Measurements from ENCODE around the gene SLC15A1.

The SLC15A1 gene

GRCh38 chr13:98740131-98740530 lies 12.3 kb downstream of the SLC15A1 start:
- Histone ChIP-seq H3K27me3 (ENCODE audit: control insufficient read depth in 1 of 2, insufficient read depth in 2 of 2, low read length in 2 of 2) (no peaks in the 10 kb centered on the region), H3K36me3 (ENCODE audit: control insufficient read depth in 1 of 2, insufficient read depth in 2 of 2, low read length in 2 of 2) (no peaks in the 10 kb centered on the region), H3K4me3 (ENCODE audit: low read depth in 1 of 2, low read length in 2 of 2) (no peak overlapping the region), H3K9me3 (ENCODE audit: control insufficient read depth in 1 of 2, low read length in 2 of 2) (peaks cover 9% of the 10 kb centered on the region in 2 donors), H3K9ac (ENCODE audit: low read depth in 1 of 2, low read length in 2 of 2) (no peak overlapping the region), H3K27ac (ENCODE audit: low read depth, low read length) (no peak overlapping the region), H3K4me1 (ENCODE audit: control insufficient read depth in 1 of 2, insufficient read depth in 2 of 2, low read length in 2 of 2) (peaks cover 17 to 22% of the 10 kb centered on the region in 2 donors)

- Histone ChIP-seq H3K27ac (ENCODE audit: low read depth, low read length) (no peak overlapping the region), H3K9me3 (ENCODE audit: control insufficient read depth in 1 of 2, low read length in 2 of 2) (peaks cover 9% of the 10 kb centered on the region in 2 donors), H3K27me3 (ENCODE audit: control insufficient read depth in 1 of 2, insufficient read depth in 2 of 2, low read length in 2 of 2) (no peaks in the 10 kb centered on the region), H3K4me3 (ENCODE audit: low read depth in 1 of 2, low read length in 2 of 2) (no peak overlapping the region), H3K36me3 (ENCODE audit: control insufficient read depth in 1 of 2, insufficient read depth in 2 of 2, low read length in 2 of 2) (no peaks in the 10 kb centered on the region), H3K4me1 (ENCODE audit: control insufficient read depth in 1 of 2, insufficient read depth in 2 of 2, low read length in 2 of 2) (peaks cover 17 to 22% of the 10 kb centered on the region in 2 donors), H3K9ac (ENCODE audit: low read depth in 1 of 2, low read length in 2 of 2) (no peak overlapping the region)
Measured at GRCh38 chr13:98738993-98739392, 13.5 kb downstream of the SLC15A1 start.

GRCh38 chr13:98738213-98738612 lies 14.3 kb downstream of the SLC15A1 start:
- Histone ChIP-seq H3K27ac (ENCODE audit: low read depth, low read length) (no peak overlapping the region), H3K36me3 (ENCODE audit: control insufficient read depth in 1 of 2, insufficient read depth in 2 of 2, low read length in 2 of 2) (no peaks in the 10 kb centered on the region), H3K9me3 (ENCODE audit: control insufficient read depth in 1 of 2, low read length in 2 of 2) (peaks cover 9% of the 10 kb centered on the region in 2 donors), H3K4me1 (ENCODE audit: control insufficient read depth in 1 of 2, insufficient read depth in 2 of 2, low read length in 2 of 2) (peaks cover 13 to 20% of the 10 kb centered on the region in 2 donors), H3K27me3 (ENCODE audit: control insufficient read depth in 1 of 2, insufficient read depth in 2 of 2, low read length in 2 of 2) (no peaks in the 10 kb centered on the region), H3K4me3 (ENCODE audit: low read depth in 1 of 2, low read length in 2 of 2) (no peak overlapping the region), H3K9ac (ENCODE audit: low read depth in 1 of 2, low read length in 2 of 2) (no peak overlapping the region)

GRCh38 chr13:98731925-98732324 lies 20.5 kb downstream of the SLC15A1 start:
- H3K4me3 ChIP-seq (ENCODE audit: low read depth in 1 of 2, low read length in 2 of 2), result peak overlapping the region; percentile 5 to 36
- H3K9ac ChIP-seq (ENCODE audit: low read depth in 1 of 2, low read length in 2 of 2), result no peak overlapping the region
- no peak overlapping the region for H3K27ac ChIP-seq (ENCODE audit: low read depth, low read length)

DNA sequence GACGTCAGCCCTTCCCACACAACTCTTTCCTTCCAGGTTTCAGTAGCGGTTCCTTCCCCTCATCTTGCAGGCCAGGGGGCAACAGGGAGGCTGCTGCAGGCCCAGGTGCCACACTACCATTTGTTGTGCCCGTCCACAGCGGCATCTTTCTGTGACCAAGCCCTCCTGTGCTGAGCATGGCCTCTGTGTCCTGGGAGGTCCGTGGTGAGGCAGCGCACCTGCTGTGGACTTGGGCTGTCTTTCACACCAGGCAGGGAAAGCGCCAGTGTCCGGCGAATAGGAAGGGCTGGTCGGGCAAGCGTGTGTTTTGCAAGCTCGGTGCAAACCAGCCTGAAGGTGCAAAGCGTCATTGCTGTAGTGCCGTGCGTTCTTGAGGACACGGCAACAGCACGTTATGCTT lies 21.4 kb downstream of the SLC15A1 start:
- H3K36me3 ChIP-seq (ENCODE audit: control insufficient read depth in 1 of 2, insufficient read depth in 2 of 2, low read length in 2 of 2), result no peaks in the 10 kb centered on the region
- no peaks in the 10 kb centered on the region for H3K27me3 ChIP-seq (ENCODE audit: control insufficient read depth in 1 of 2, insufficient read depth in 2 of 2, low read length in 2 of 2)
- peaks cover 0 to 6% of the 10 kb centered on the region in 2 donors for H3K9me3 ChIP-seq (ENCODE audit: control insufficient read depth in 1 of 2, low read length in 2 of 2)
- peaks cover 18 to 22% of the 10 kb centered on the region in 2 donors for H3K4me1 ChIP-seq (ENCODE audit: control insufficient read depth in 1 of 2, insufficient read depth in 2 of 2, low read length in 2 of 2)
- no peak overlapping the region for H3K9ac ChIP-seq (ENCODE audit: low read depth in 1 of 2, low read length in 2 of 2)
- no peak overlapping the region for H3K27ac ChIP-seq (ENCODE audit: low read depth, low read length)
- H3K4me3 ChIP-seq (ENCODE audit: low read depth in 1 of 2, low read length in 2 of 2), result peak overlapping the region in 1 of 2 donors; percentile 5

More at GRCh38 chr13:98731925-98732324, 20.5 kb downstream of the SLC15A1 start:
- peaks cover under 1 to 6% of the 10 kb centered on the region in 2 donors for H3K9me3 ChIP-seq (ENCODE audit: control insufficient read depth in 1 of 2, low read length in 2 of 2)
- peaks cover 18 to 22% of the 10 kb centered on the region in 2 donors for H3K4me1 ChIP-seq (ENCODE audit: control insufficient read depth in 1 of 2, insufficient read depth in 2 of 2, low read length in 2 of 2)
- H3K27me3 ChIP-seq (ENCODE audit: control insufficient read depth in 1 of 2, insufficient read depth in 2 of 2, low read length in 2 of 2), result no peaks in the 10 kb centered on the region
- no peaks in the 10 kb centered on the region for H3K36me3 ChIP-seq (ENCODE audit: control insufficient read depth in 1 of 2, insufficient read depth in 2 of 2, low read length in 2 of 2)

- H3K9me3 ChIP-seq (ENCODE audit: control insufficient read depth in 1 of 2, low read length in 2 of 2), result peaks cover 0 to 6% of the 10 kb centered on the region in 2 donors
- no peak overlapping the region for H3K27ac ChIP-seq (ENCODE audit: low read depth, low read length)
- no peak overlapping the region for H3K4me3 ChIP-seq (ENCODE audit: low read depth in 1 of 2, low read length in 2 of 2)
- no peaks in the 10 kb centered on the region for H3K27me3 ChIP-seq (ENCODE audit: control insufficient read depth in 1 of 2, insufficient read depth in 2 of 2, low read length in 2 of 2)
- H3K9ac ChIP-seq (ENCODE audit: low read depth in 1 of 2, low read length in 2 of 2), result no peak overlapping the region
- H3K4me1 ChIP-seq (ENCODE audit: control insufficient read depth in 1 of 2, insufficient read depth in 2 of 2, low read length in 2 of 2), result peaks cover 18 to 22% of the 10 kb centered on the region in 2 donors
- no peaks in the 10 kb centered on the region for H3K36me3 ChIP-seq (ENCODE audit: control insufficient read depth in 1 of 2, insufficient read depth in 2 of 2, low read length in 2 of 2)
Measured at GRCh38 chr13:98730441-98730840, 22.0 kb downstream of the SLC15A1 start.

GRCh38 chr13:98729658-98730057 lies 22.8 kb downstream of the SLC15A1 start:
- Histone ChIP-seq H3K36me3 (ENCODE audit: control insufficient read depth in 1 of 2, insufficient read depth in 2 of 2, low read length in 2 of 2) (no peaks in the 10 kb centered on the region), H3K9me3 (ENCODE audit: control insufficient read depth in 1 of 2, low read length in 2 of 2) (peaks cover 0 to 6% of the 10 kb centered on the region in 2 donors), H3K27ac (ENCODE audit: low read depth, low read length) (no peak overlapping the region), H3K4me3 (ENCODE audit: low read depth in 1 of 2, low read length in 2 of 2) (no peak overlapping the region), H3K4me1 (ENCODE audit: control insufficient read depth in 1 of 2, insufficient read depth in 2 of 2, low read length in 2 of 2) (peaks cover 18 to 22% of the 10 kb centered on the region in 2 donors), H3K9ac (ENCODE audit: low read depth in 1 of 2, low read length in 2 of 2) (no peak overlapping the region), H3K27me3 (ENCODE audit: control insufficient read depth in 1 of 2, insufficient read depth in 2 of 2, low read length in 2 of 2) (no peaks in the 10 kb centered on the region)

DNA sequence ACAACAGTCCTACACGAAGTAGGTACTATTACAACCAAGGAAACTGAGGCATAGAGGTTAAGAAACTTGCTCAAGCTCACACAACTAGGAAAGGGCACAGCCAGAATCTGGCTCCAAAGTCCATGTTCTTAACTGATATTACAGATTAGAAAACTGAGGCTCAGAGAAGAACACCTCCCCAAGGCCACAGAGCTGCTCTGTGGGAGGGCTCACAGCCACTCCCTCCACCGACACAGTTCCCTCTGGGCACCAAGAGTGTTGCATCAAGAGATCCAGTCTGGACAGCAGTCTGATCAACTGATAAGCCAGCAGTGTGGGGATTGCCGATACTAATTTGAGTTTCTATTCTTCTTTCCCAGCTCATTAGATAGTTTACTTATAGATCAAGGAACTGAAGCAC lies 29.5 kb downstream of the SLC15A1 start:
- Histone ChIP-seq H3K27ac (ENCODE audit: low read depth, low read length) (no peak overlapping the region), H3K4me1 (ENCODE audit: control insufficient read depth in 1 of 2, insufficient read depth in 2 of 2, low read length in 2 of 2) (peaks cover 0 to 6% of the 10 kb centered on the region in 2 donors), H3K9ac (ENCODE audit: low read depth in 1 of 2, low read length in 2 of 2) (no peak overlapping the region), H3K36me3 (ENCODE audit: control insufficient read depth in 1 of 2, insufficient read depth in 2 of 2, low read length in 2 of 2) (peaks cover 0 to 3% of the 10 kb centered on the region in 2 donors), H3K27me3 (ENCODE audit: control insufficient read depth in 1 of 2, insufficient read depth in 2 of 2, low read length in 2 of 2) (no peaks in the 10 kb centered on the region), H3K9me3 (ENCODE audit: control insufficient read depth in 1 of 2, low read length in 2 of 2) (no peaks in the 10 kb centered on the region), H3K4me3 (ENCODE audit: low read depth in 1 of 2, low read length in 2 of 2) (no peak overlapping the region)

DNA sequence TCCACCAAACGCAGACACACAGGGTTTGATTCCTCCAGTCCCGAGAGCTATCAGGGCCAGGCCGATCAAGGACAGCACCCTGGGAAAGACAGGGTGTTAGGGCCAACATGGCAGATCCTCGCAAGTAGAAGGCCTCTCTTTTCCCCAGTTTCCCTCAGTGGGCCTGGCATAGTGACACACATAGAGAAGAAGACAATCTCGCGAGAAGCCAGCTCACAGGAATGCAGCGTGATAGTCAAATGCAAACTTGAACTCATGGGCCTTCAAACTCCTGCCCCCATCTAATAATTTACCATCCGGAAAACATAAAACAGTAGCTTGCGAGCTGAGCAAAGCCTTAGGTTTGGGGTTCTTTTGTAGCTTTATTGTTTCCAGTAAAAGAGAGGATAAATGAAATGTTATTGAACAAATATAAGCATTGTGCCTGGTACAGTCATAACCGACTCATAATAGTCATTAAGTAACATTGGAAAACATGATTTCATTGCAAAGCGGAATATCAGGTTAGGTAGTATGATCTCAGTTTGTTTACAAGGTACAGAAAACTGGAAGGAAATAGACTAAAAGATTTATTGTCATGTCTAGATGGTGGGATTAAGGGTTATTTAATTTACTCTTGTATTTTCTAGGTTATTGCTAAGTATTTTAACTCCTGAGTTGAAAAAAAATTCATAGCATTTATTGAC lies 30.5 kb downstream of the SLC15A1 start:
- Histone ChIP-seq H3K4me3 (ENCODE audit: low read depth in 1 of 2, low read length in 2 of 2) (no peak overlapping the region), H3K4me1 (ENCODE audit: control insufficient read depth in 1 of 2, insufficient read depth in 2 of 2, low read length in 2 of 2) (peaks cover 0 to 6% of the 10 kb centered on the region in 2 donors), H3K27me3 (ENCODE audit: control insufficient read depth in 1 of 2, insufficient read depth in 2 of 2, low read length in 2 of 2) (no peaks in the 10 kb centered on the region), H3K36me3 (ENCODE audit: control insufficient read depth in 1 of 2, insufficient read depth in 2 of 2, low read length in 2 of 2) (peaks cover 0 to 3% of the 10 kb centered on the region in 2 donors), H3K27ac (ENCODE audit: low read depth, low read length) (no peak overlapping the region), H3K9ac (ENCODE audit: low read depth in 1 of 2, low read length in 2 of 2) (no peak overlapping the region), H3K9me3 (ENCODE audit: control insufficient read depth in 1 of 2, low read length in 2 of 2) (no peaks in the 10 kb centered on the region)

DNA sequence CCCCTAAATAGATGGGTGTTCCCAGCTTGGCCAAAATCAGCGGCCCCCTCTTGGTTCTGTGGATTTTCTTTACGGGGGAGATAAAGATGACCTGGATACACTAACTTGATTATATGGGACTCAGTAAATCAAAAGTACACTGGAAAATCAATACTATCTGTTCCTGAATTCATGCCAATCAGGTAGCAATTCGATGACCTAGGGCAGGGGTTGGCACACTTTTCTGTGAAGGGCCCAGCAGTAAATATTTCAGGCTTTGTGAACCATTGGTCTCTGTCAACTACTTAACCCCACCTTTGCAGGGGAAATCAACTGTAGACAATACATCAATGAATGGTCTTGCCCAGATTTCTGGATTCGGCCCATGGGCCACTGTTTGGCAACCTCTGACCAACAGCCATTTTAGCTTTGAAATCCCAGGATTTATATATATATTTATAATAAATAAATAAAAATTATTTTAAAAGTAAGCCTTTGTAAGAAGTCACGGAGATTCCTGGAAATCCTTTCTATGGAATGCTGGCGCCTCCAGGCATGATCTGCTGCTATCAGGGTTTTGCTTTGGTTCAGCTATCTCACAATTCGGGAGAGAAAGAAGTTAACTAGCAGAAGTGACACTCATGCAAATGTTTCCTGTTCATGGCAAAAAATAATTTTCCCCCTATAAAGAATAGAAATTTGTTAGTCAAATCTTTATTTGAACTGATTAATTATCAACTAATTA lies 32.8 kb downstream of the SLC15A1 start:
- no peak overlapping the region for H3K4me3 ChIP-seq (ENCODE audit: low read depth in 1 of 2, low read length in 2 of 2)
- no peaks in the 10 kb centered on the region for H3K9me3 ChIP-seq (ENCODE audit: control insufficient read depth in 1 of 2, low read length in 2 of 2)
- H3K27ac ChIP-seq (ENCODE audit: low read depth, low read length), result no peak overlapping the region
- H3K36me3 ChIP-seq (ENCODE audit: control insufficient read depth in 1 of 2, insufficient read depth in 2 of 2, low read length in 2 of 2), result peaks cover 0 to 3% of the 10 kb centered on the region in 2 donors
- peaks cover 0 to 6% of the 10 kb centered on the region in 2 donors for H3K4me1 ChIP-seq (ENCODE audit: control insufficient read depth in 1 of 2, insufficient read depth in 2 of 2, low read length in 2 of 2)
- no peaks in the 10 kb centered on the region for H3K27me3 ChIP-seq (ENCODE audit: control insufficient read depth in 1 of 2, insufficient read depth in 2 of 2, low read length in 2 of 2)
- H3K9ac ChIP-seq (ENCODE audit: low read depth in 1 of 2, low read length in 2 of 2), result no peak overlapping the region

All from duodenal mucosa (tissue), 2 donors.